ENCODE data around the gene ROBO1. TPM values are rescaled to one million over a fixed set of nuclear protein-coding genes. Genes with fewer than 3 reads are reported as not detected.

ROBO1 gene
- polyA plus RNA-seq, 1 donor (not counting 4 experiments of a cell fraction or from before 2014, with no cell fraction given): 27.1 TPM

DNA sequence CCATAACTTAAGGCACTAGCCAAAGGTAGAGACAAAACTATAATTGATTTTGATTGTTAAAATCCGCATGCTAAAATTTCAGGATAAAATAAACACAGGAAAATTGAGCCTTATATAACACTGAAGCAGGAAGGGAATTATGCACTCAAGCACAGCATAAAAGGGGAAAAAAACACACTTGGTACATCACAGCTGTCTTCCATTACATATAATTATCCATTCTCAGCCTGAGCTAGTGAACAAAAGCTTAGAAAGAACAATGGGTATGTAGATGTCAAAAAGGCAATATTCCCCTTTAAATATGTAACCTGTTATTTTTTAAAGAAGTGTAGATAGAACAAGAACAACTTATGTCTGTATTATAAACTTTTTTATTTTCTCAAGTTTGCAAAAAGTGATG, 899.2 kb downstream of the ROBO1 start:
- Histone ChIP-seq H3K4me1 (ENCODE audit: control insufficient read depth, extremely low read depth, insufficient read depth, low read length) (peaks cover 2% of the 10 kb centered on the region), H3K36me3 (ENCODE audit: control insufficient read depth in 2 of 2, extremely low read depth in 1 of 2, insufficient read depth in 2 of 2, low read length in 2 of 2) (no peaks in the 10 kb centered on the region), H3K4me2 (ENCODE audit: control insufficient read depth, extremely low read depth, insufficient read depth, low read depth, low read length) (no peak overlapping the region), H3K9me3 (ENCODE audit: control insufficient read depth, low read depth, low read length) (no peaks in the 10 kb centered on the region), H3K9ac (ENCODE audit: control insufficient read depth, extremely low read depth, insufficient read depth, low read length) (no peak overlapping the region), H3K9me1 (ENCODE audit: control insufficient read depth, extremely low read depth, insufficient read depth, low read length) (no peaks in the 10 kb centered on the region), H3K79me2 (ENCODE audit: control insufficient read depth, insufficient read depth, low read length) (no peaks in the 10 kb centered on the region), H4K20me1 (ENCODE audit: control insufficient read depth, extremely low read depth, insufficient read depth, low read length) (no peaks in the 10 kb centered on the region), H3K27ac (ENCODE audit: control insufficient read depth, insufficient read depth, low read length) (no peak overlapping the region), H3K27me3 (ENCODE audit: control insufficient read depth, extremely low read depth, insufficient read depth, low read length) (no peaks in the 10 kb centered on the region), H3K4me3 (ENCODE audit: control insufficient read depth in 2 of 3, extremely low read depth in 1 of 3, insufficient read depth in 2 of 3, low read depth in 1 of 3, low read length in 3 of 3) (no peak overlapping the region), H2AFZ (ENCODE audit: control insufficient read depth, low read length) (no peak overlapping the region)
- no peak for TF ChIP-seq EZH2 (IDR thresholded peaks at IDR 0.05; ENCODE audit: low read length)
- TF ChIP-seq, protein P1, sequence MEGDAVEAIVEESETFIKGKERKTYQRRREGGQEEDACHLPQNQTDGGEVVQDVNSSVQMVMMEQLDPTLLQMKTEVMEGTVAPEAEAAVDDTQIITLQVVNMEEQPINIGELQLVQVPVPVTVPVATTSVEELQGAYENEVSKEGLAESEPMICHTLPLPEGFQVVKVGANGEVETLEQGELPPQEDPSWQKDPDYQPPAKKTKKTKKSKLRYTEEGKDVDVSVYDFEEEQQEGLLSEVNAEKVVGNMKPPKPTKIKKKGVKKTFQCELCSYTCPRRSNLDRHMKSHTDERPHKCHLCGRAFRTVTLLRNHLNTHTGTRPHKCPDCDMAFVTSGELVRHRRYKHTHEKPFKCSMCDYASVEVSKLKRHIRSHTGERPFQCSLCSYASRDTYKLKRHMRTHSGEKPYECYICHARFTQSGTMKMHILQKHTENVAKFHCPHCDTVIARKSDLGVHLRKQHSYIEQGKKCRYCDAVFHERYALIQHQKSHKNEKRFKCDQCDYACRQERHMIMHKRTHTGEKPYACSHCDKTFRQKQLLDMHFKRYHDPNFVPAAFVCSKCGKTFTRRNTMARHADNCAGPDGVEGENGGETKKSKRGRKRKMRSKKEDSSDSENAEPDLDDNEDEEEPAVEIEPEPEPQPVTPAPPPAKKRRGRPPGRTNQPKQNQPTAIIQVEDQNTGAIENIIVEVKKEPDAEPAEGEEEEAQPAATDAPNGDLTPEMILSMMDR (optimal IDR thresholded peaks at IDR 0.05 in 1 of 3, IDR thresholded peaks at IDR 0.05 in 1 of 3, conservative IDR thresholded peaks at IDR 0.05 in 1 of 3; ENCODE audit: extremely low read depth in 1 of 3, insufficient read depth in 2 of 3, low read length in 3 of 3): no peak
- FAIRE-seq: no peak
- dilution Hi-C loops (cut with MboI; ENCODE audit: extremely low pct_ligation_motif_present, low sequenced_read_pairs): no loop called here
- no peak for DNase-seq (ENCODE audit: low read depth, low spot score)

DNA sequence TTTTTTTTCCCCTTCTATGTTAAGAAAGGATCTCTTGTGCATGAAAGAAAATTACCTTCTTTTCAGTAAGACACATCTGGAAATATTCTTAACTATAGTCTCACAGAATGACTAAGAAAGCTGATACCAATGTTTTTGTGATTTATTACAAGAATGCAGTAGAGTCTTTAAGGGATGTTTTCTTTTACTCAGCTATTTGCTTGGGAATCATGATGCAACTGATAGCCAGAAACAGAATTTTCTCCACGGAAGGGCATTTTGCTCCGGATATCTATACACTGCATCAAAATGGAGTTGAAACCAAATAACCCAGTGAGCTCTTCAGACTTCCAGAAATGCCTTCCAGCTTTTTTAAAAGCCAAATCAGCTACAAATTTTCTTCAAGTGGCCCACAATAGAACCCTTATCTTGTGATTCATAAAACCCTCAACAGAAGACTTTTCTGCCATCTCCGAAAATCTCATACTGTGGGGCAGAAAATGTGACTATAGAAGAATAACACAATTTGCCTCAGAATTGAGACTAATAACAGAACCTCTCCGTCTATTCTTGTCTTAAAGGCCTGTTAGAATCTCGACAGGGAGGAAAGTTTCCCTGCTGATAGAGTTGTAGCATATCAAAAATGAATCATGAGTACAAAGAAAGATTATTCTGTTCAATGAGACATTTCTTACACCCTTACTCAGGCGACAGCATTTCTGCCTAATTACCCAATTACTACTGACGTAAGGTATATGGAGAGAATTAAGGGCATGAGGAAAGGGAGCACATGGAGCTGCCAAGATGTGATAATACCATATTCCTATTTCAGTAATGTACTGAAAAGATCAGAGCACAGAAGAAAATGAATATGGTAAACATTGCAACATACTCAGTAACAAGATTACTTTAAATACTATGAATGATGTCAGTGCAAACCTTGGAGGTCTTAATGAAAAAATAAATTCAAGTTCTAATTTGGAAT, 900.1 kb downstream of the ROBO1 start:
- dilution Hi-C loops (cut with MboI; ENCODE audit: extremely low pct_ligation_motif_present, low sequenced_read_pairs): no loop called here
- Histone ChIP-seq H3K79me2 (ENCODE audit: control insufficient read depth, insufficient read depth, low read length) (no peaks in the 10 kb centered on the region), H2AFZ (ENCODE audit: control insufficient read depth, low read length) (no peak overlapping the region), H3K27ac (ENCODE audit: control insufficient read depth, insufficient read depth, low read length) (no peak overlapping the region), H3K4me1 (ENCODE audit: control insufficient read depth, extremely low read depth, insufficient read depth, low read length) (peaks cover 2% of the 10 kb centered on the region), H3K27me3 (ENCODE audit: control insufficient read depth, extremely low read depth, insufficient read depth, low read length) (no peaks in the 10 kb centered on the region), H3K9me3 (ENCODE audit: control insufficient read depth, low read depth, low read length) (no peaks in the 10 kb centered on the region), H3K9me1 (ENCODE audit: control insufficient read depth, extremely low read depth, insufficient read depth, low read length) (no peaks in the 10 kb centered on the region), H3K4me3 (ENCODE audit: control insufficient read depth in 2 of 3, extremely low read depth in 1 of 3, insufficient read depth in 2 of 3, low read depth in 1 of 3, low read length in 3 of 3) (no peak overlapping the region), H3K36me3 (ENCODE audit: control insufficient read depth in 2 of 2, extremely low read depth in 1 of 2, insufficient read depth in 2 of 2, low read length in 2 of 2) (no peaks in the 10 kb centered on the region), H4K20me1 (ENCODE audit: control insufficient read depth, extremely low read depth, insufficient read depth, low read length) (no peaks in the 10 kb centered on the region), H3K4me2 (ENCODE audit: control insufficient read depth, extremely low read depth, insufficient read depth, low read depth, low read length) (no peak overlapping the region), H3K9ac (ENCODE audit: control insufficient read depth, extremely low read depth, insufficient read depth, low read length) (no peak overlapping the region)
- DNase-seq (ENCODE audit: low read depth, low spot score) (no peak), FAIRE-seq (no peak)
- TF ChIP-seq EZH2 (IDR thresholded peaks at IDR 0.05; ENCODE audit: low read length): no peak
- TF ChIP-seq, protein P1 (optimal IDR thresholded peaks at IDR 0.05 in 1 of 3, IDR thresholded peaks at IDR 0.05 in 1 of 3, conservative IDR thresholded peaks at IDR 0.05 in 1 of 3; ENCODE audit: extremely low read depth in 1 of 3, insufficient read depth in 2 of 3, low read length in 3 of 3): no peak
